GM23338 (cell line): Measurements from ENCODE around the gene ADGRG2. TPM values are rescaled to one million over a fixed set of nuclear protein-coding genes. Genes with fewer than 3 reads are reported as not detected.

ENCODE experiments used
- ATAC-seq: fragments of 200-7000 bp; cut with Tn5 transposase; 3 replicates; pipeline ENCODE4 v1.9.1; 2020
- DNase-seq: peaks from one replicate; pipeline ENCODE4 v3.0.0-alpha.2; 2015; ENCODE audit warnings: low spot score
- H2AFZ ChIP-seq: fragments of 200-600 bp; sonication (generic); 2 replicates; pipeline ENCODE4 v1.8.0; 2016; ENCODE audit warnings: antibody characterized with exemption, mild to moderate bottlenecking, moderate library complexity
- H3F3A ChIP-seq: fragments of 200-600 bp; sonication (generic); replicated peaks from 2 replicates; pipeline ENCODE4 v1.8.0; 2017; ENCODE audit warnings: antibody characterized with exemption, mixed run types, low read depth
- H3K27ac ChIP-seq: fragments of 200-600 bp; sonication (generic); 2 replicates; pipeline ENCODE4 v1.6.1; 2016; ENCODE audit warnings: low read depth
- H3K27me3 ChIP-seq: fragments of 200-600 bp; sonication (generic); 2 replicates; pipeline ENCODE4 v1.8.0; 2016; ENCODE audit warnings: mild to moderate bottlenecking, mixed run types, moderate library complexity; ENCODE audit not compliant: insufficient read depth
- H3K36me3 ChIP-seq: fragments of 200-600 bp; sonication (generic); 2 replicates; pipeline ENCODE4 v1.8.0; 2016; ENCODE audit warnings: mild to moderate bottlenecking; ENCODE audit not compliant: insufficient read depth
- H3K4me1 ChIP-seq: fragments of 200-600 bp; sonication (generic); 2 replicates; pipeline ENCODE4 v1.8.0; 2016; ENCODE audit warnings: mild to moderate bottlenecking, moderate library complexity; ENCODE audit not compliant: insufficient read depth
- H3K4me2 ChIP-seq: fragments of 200-600 bp; sonication (generic); 2 replicates; pipeline ENCODE4 v1.7.1; 2017; ENCODE audit warnings: mixed run types
- H3K4me3 ChIP-seq: fragments of 200-600 bp; sonication (generic); 2 replicates; pipeline ENCODE4 v1.6.1; 2016; ENCODE audit warnings: mixed run types
- H3K79me2 ChIP-seq: fragments of 200-600 bp; sonication (generic); replicated peaks from 2 replicates; pipeline ENCODE4 v1.8.0; 2017; ENCODE audit warnings: mild to moderate bottlenecking; ENCODE audit not compliant: insufficient read depth
- H3K9me2 ChIP-seq: fragments of 200-600 bp; sonication (generic); 2 replicates; pipeline ENCODE4 v1.8.0; 2017; ENCODE audit not compliant: insufficient read depth
- H4K20me1 ChIP-seq: fragments of 200-600 bp; sonication (generic); replicated peaks from 2 replicates; pipeline ENCODE4 v1.8.0; 2017; ENCODE audit warnings: mild to moderate bottlenecking; ENCODE audit not compliant: insufficient read depth
- H3K27ac Mint-ChIP-seq: 2 replicates; pipeline ENCODE4 v1.8.0; 2020; ENCODE audit warnings: inconsistent platforms, mild to moderate bottlenecking, moderate library complexity, mixed read lengths
- H3K27me3 Mint-ChIP-seq: 3 replicates; pipeline ENCODE4 v1.8.0; 2022; ENCODE audit warnings: low read depth, mild to moderate bottlenecking, moderate library complexity, mixed read lengths, inconsistent platforms; ENCODE audit not compliant: insufficient read depth, poor library complexity
- H3K36me3 Mint-ChIP-seq: 3 replicates; pipeline ENCODE4 v1.8.0; 2021; ENCODE audit warnings: low read depth, mild to moderate bottlenecking, inconsistent platforms, moderate library complexity, mixed read lengths
- H3K4me1 Mint-ChIP-seq: 3 replicates; pipeline ENCODE4 v1.8.0; 2020; ENCODE audit warnings: mild to moderate bottlenecking, inconsistent platforms, mixed read lengths
- H3K4me3 Mint-ChIP-seq: 3 replicates; pipeline ENCODE4 v1.8.0; 2021; ENCODE audit warnings: moderate library complexity, mild to moderate bottlenecking, inconsistent platforms, mixed read lengths
- H3K9me3 Mint-ChIP-seq: 3 replicates; pipeline ENCODE4 v1.8.0; 2020; ENCODE audit warnings: moderate library complexity, mild to moderate bottlenecking, inconsistent platforms, mixed read lengths
- CTCF ChIP-seq, 2 experiments: fragments of 200-600 bp in 1 of 2; sonication (generic) in 1 of 2; conservative IDR thresholded peaks; 2 replicates each; pipeline versions ENCODE4 v1.5.1 to v1.6.1; 2016 to 2017; ENCODE audit warnings: antibody characterized with exemption in 2 of 2, low read depth in 2 of 2, mild to moderate bottlenecking in 2 of 2, moderate library complexity in 1 of 2
- ETS1 ChIP-seq: IDR thresholded peaks from 2 replicates; pipeline ENCODE4 v1.6.1; 2016; ENCODE audit warnings: antibody characterized with exemption
- EZH2 ChIP-seq: fragments of 200-600 bp; sonication (generic); IDR thresholded peaks from one replicate; pipeline ENCODE4 v1.8.0; 2017; ENCODE audit warnings: antibody characterized with exemption, mild to moderate bottlenecking, low read depth; ENCODE audit not compliant: unreplicated experiment
- JUNB ChIP-seq: IDR thresholded peaks from one replicate; pipeline ENCODE4 v1.6.1; 2016; ENCODE audit warnings: antibody characterized with exemption; ENCODE audit not compliant: unreplicated experiment
- NANOG ChIP-seq: IDR thresholded peaks from 2 replicates; pipeline ENCODE4 v1.6.1; 2016; ENCODE audit warnings: antibody characterized with exemption, borderline replicate concordance
- POLR2AphosphoS5 ChIP-seq: IDR thresholded peaks from 2 replicates; pipeline ENCODE4 v1.6.1; 2016; ENCODE audit warnings: antibody characterized with exemption, low read depth
- STAT1 ChIP-seq: IDR thresholded peaks from one replicate; pipeline ENCODE4 v1.6.1; 2016; ENCODE audit warnings: antibody characterized with exemption; ENCODE audit not compliant: unreplicated experiment
- ZNF331 ChIP-seq: fragments of 250-450 bp; sonication (Bioruptor Pico); IDR thresholded peaks from 2 replicates; pipeline ENCODE4 v1.5.0; 2020; ENCODE audit warnings: low read depth, mild to moderate bottlenecking, moderate library complexity
- ZNF462 ChIP-seq: fragments of 250-450 bp; sonication (Bioruptor Pico); IDR thresholded peaks from 2 replicates; pipeline ENCODE4 v1.5.0; 2020; ENCODE audit warnings: mild to moderate bottlenecking, moderate library complexity
- long read RNA-seq: library from polyadenylated mRNA; unstranded; transcript quantifications from one replicate; pipeline ENCODE4 v2.0.0, GENCODE V29; 2020; ENCODE audit not compliant: unreplicated experiment
- polyA plus RNA-seq: library from polyadenylated mRNA; unstranded; fragments of >200 nt; fragmentation: Nextera tagmentation; extraction: Ambion mirVana; gene quantifications from 2 replicates; pipeline ENCODE4 v1.2.1, GENCODE V29; 2016
- total RNA-seq: library from RNA; depleted of rRNA; stranded (reverse); fragments of >200 nt; shearing (Covaris generic); gene quantifications from 2 replicates; pipeline ENCODE4 v1.2.3, GENCODE V29; 2014; rRNA removed

The ADGRG2 gene
- total RNA-seq = 10.8 and 12.2 TPM in 2 replicates
- 3.9 and 4.0 TPM in 2 replicates for polyA plus RNA-seq
- long read RNA-seq, partial matches to known transcripts = 0 of 1 reads
- long read RNA-seq, other reads (novel, unspliced or antisense) = 1 of 1 reads

GRCh38 chrX:19121898-19122640 is at the start of gene ADGRG2:
ADGRG2 (minus strand) TSS chrX:19122468; CDS start chrX:19068834, 53,634 bp downstream.
- H3K36me3 Mint-ChIP-seq = no peaks in the 10 kb centered on the region
- H3K4me2 ChIP-seq = peak within 1 kb of the TSS; percentile 85
- peak within 1 kb of the TSS; percentile 75 for H3K4me3 Mint-ChIP-seq
- H3K9me3 Mint-ChIP-seq = no peaks in the 10 kb centered on the region
- no peaks in the 10 kb centered on the region for H3K36me3 ChIP-seq
- H3K4me1 Mint-ChIP-seq = peaks cover 25% of the 10 kb centered on the region
- H3K27me3 ChIP-seq = peaks cover 24% of the 10 kb centered on the region
- H3F3A ChIP-seq = no peaks in the 10 kb centered on the region
- H3K9me2 ChIP-seq = no peaks in the 10 kb centered on the region
- TF ChIP-seq JUNB (no peak), ZNF331 (CRISPR knock-in tag) (no peak), ETS1 (no peak), POLR2AphosphoS5 (no peak), CTCF (conservative IDR thresholded peaks at IDR 0.05; ENCODE audit: low read depth in 2 of 2) (peak in 1 of 2 experiments; percentile 31; a peak in 1 of 4 replicates), EZH2 (no peak)
- peak; percentile 79 for ATAC-seq
- H3K27ac ChIP-seq = no peak within 1 kb of the TSS
- peaks cover 24% of the 10 kb centered on the region for H3K4me1 ChIP-seq
- no peak within 1 kb of the TSS for H3K27ac Mint-ChIP-seq
- peak within 1 kb of the TSS; percentile 62 for H3K4me3 ChIP-seq
- H3K79me2 ChIP-seq = peaks cover 4% of the 10 kb centered on the region; the same call in 1 of the 2 replicates
- H3K27me3 Mint-ChIP-seq = peaks cover 3% of the 10 kb centered on the region
- peak; percentile 48 for DNase-seq
- H4K20me1 ChIP-seq = no peaks in the 10 kb centered on the region
- no peak within 1 kb of the TSS for H2AFZ ChIP-seq

GRCh38 chrX:19168609-19169008 is 46.3 kb upstream of the ADGRG2 start:
- no peaks in the 10 kb centered on the region; the same call in 2 of the 3 replicates for H3K9me3 Mint-ChIP-seq
- no peak for ATAC-seq
- no peaks in the 10 kb centered on the region for H3K27me3 Mint-ChIP-seq
- H3K4me1 ChIP-seq = no peaks in the 10 kb centered on the region
- no peaks in the 10 kb centered on the region for H3K79me2 ChIP-seq
- no peak overlapping the region for H3K27ac Mint-ChIP-seq
- no peak for DNase-seq
- no peak overlapping the region for H3K4me3 Mint-ChIP-seq
- no peaks in the 10 kb centered on the region for H3F3A ChIP-seq
- H3K36me3 Mint-ChIP-seq = no peaks in the 10 kb centered on the region
- no peaks in the 10 kb centered on the region for H3K9me2 ChIP-seq
- no peak overlapping the region for H2AFZ ChIP-seq
- no peak overlapping the region for H3K27ac ChIP-seq
- no peaks in the 10 kb centered on the region for H4K20me1 ChIP-seq
- no peaks in the 10 kb centered on the region for H3K4me1 Mint-ChIP-seq
- H3K4me2 ChIP-seq = no peak overlapping the region
- no peak overlapping the region for H3K4me3 ChIP-seq
- no peaks in the 10 kb centered on the region for H3K36me3 ChIP-seq
- no peaks in the 10 kb centered on the region for H3K27me3 ChIP-seq
- TF ChIP-seq STAT1 (no peak), EZH2 (no peak), NANOG (no peak), ZNF462 (CRISPR knock-in tag) (no peak), CTCF (conservative IDR thresholded peaks at IDR 0.05; ENCODE audit: low read depth in 2 of 2) (no peak)
